NCI-H1436 (cell line): ENCODE measurements around the gene LCP2.

ENCODE experiments used
- DNase-seq: peaks from one replicate; lab custom pipeline; 2025; lab: John Stamatoyannopoulos, UW

The LCP2 gene

GRCh38 chr5:170297589-170298462 lies at the start of gene LCP2:
TSS of gene LCP2 (minus strand) at chr5:170297777. CDS start at chr5:170297611, 166 bp downstream.
- no peak for DNase-seq

- DNase-seq, result no peak
Observed at GRCh38 chr5:170347022-170347567, 49.5 kb upstream of the LCP2 start.

- no peak for DNase-seq
Observed at GRCh38 chr5:170345971-170346370, 48.4 kb upstream of the LCP2 start.

- no peak for DNase-seq
Observed at GRCh38 chr5:170343177-170343576, 45.6 kb upstream of the LCP2 start.

- DNase-seq, result no peak
Observed at GRCh38 chr5:170342153-170342725, 44.7 kb upstream of the LCP2 start.

- DNase-seq, result no peak
Observed at GRCh38 chr5:170341545-170341944, 44.0 kb upstream of the LCP2 start.

GRCh38 chr5:170339780-170340167 lies 42.2 kb upstream of the LCP2 start:
- DNase-seq, result no peak

- no peak for DNase-seq
Observed at GRCh38 chr5:170338933-170339779, 41.6 kb upstream of the LCP2 start.

GRCh38 chr5:170338291-170338690 lies 40.7 kb upstream of the LCP2 start:
- no peak for DNase-seq

GRCh38 chr5:170337045-170337733 lies 39.6 kb upstream of the LCP2 start:
- no peak for DNase-seq

- no peak for DNase-seq
Observed at GRCh38 chr5:170336065-170336464, 38.5 kb upstream of the LCP2 start.

GRCh38 chr5:170334626-170335025 lies 37.0 kb upstream of the LCP2 start:
- DNase-seq, result no peak

- DNase-seq, result no peak
Observed at GRCh38 chr5:170333161-170333910, 35.8 kb upstream of the LCP2 start.

GRCh38 chr5:170332058-170332457 lies 34.5 kb upstream of the LCP2 start:
- no peak for DNase-seq

GRCh38 chr5:170330568-170331054 lies 33.0 kb upstream of the LCP2 start:
- no peak for DNase-seq

GRCh38 chr5:170329524-170329923 lies 31.9 kb upstream of the LCP2 start:
- no peak for DNase-seq

- DNase-seq, result no peak
Observed at GRCh38 chr5:170327829-170328228, 30.3 kb upstream of the LCP2 start.

GRCh38 chr5:170327168-170327567 lies 29.6 kb upstream of the LCP2 start:
- no peak for DNase-seq

GRCh38 chr5:170319301-170319700 lies 21.7 kb upstream of the LCP2 start:
- DNase-seq, result no peak

GRCh38 chr5:170317499-170317898 lies 19.9 kb upstream of the LCP2 start:
- DNase-seq, result no peak

GRCh38 chr5:170316937-170317336 lies 19.4 kb upstream of the LCP2 start:
- no peak for DNase-seq
